KMS-11 (cell line): ENCODE measurements around the gene INSC.

Experiments used
- H2AFZ ChIP-seq: fragments of 200-600 bp; sonication (generic); 2 replicates; pipeline ENCODE4 v1.6.1; 2016; ENCODE audit warnings: antibody characterized with exemption, mixed run types, low read depth
- H3K27ac ChIP-seq: fragments of 200-600 bp; sonication (generic); 2 replicates; pipeline ENCODE4 v1.6.1; 2016; ENCODE audit warnings: mild to moderate bottlenecking, mixed run types
- H3K27me3 ChIP-seq: fragments of 200-600 bp; sonication (generic); 2 replicates; pipeline ENCODE4 v1.6.1; 2017; ENCODE audit warnings: mild to moderate bottlenecking, low read depth, mixed run types, moderate library complexity; ENCODE audit not compliant: insufficient read depth
- H3K36me3 ChIP-seq: fragments of 200-600 bp; sonication (generic); 2 replicates; pipeline ENCODE4 v1.6.1; 2017; ENCODE audit warnings: mild to moderate bottlenecking, mixed run types; ENCODE audit not compliant: insufficient read depth
- H3K4me1 ChIP-seq: fragments of 200-600 bp; sonication (generic); 2 replicates; pipeline ENCODE4 v1.6.1; 2016; ENCODE audit warnings: mild to moderate bottlenecking, low read depth, mixed run types; ENCODE audit not compliant: poor library complexity, severe bottlenecking
- H3K4me2 ChIP-seq: fragments of 200-600 bp; sonication (generic); 2 replicates; pipeline ENCODE4 v1.7.0; 2016; ENCODE audit warnings: mild to moderate bottlenecking, mixed run types
- H3K4me3 ChIP-seq: fragments of 200-600 bp; sonication (generic); IDR thresholded peaks from 2 replicates; pipeline ENCODE4 v1.6.1; 2017; ENCODE audit warnings: low read depth, low read length, mixed read lengths; ENCODE audit not compliant: insufficient read depth
- H3K79me2 ChIP-seq: fragments of 200-600 bp; sonication (generic); 2 replicates; pipeline ENCODE4 v1.6.1; 2016; ENCODE audit warnings: low read depth, mixed run types; ENCODE audit not compliant: insufficient read depth
- H3K9ac ChIP-seq: fragments of 200-600 bp; sonication (generic); 2 replicates; pipeline ENCODE4 v1.6.1; 2016; ENCODE audit warnings: mild to moderate bottlenecking, mixed run types
- H4K20me1 ChIP-seq: fragments of 200-600 bp; sonication (generic); 2 replicates; pipeline ENCODE4 v1.6.1; 2016; ENCODE audit warnings: mild to moderate bottlenecking, mixed run types; ENCODE audit not compliant: insufficient read depth
- CTCF ChIP-seq: fragments of 200-600 bp; sonication (generic); conservative IDR thresholded peaks from 2 replicates; pipeline ENCODE4 v1.6.1; 2017; ENCODE audit warnings: low read depth, mild to moderate bottlenecking, antibody characterized with exemption, low read length, moderate library complexity, mixed read lengths

INSC gene

GRCh38 chr11:15091625-15092024, 23.1 kb upstream of the INSC start:
- no peak overlapping the region for H3K9ac ChIP-seq
- no peak for TF ChIP-seq CTCF

GRCh38 chr11:15093432-15093831, 21.3 kb upstream of the INSC start:
- Histone ChIP-seq H3K9ac (no peak overlapping the region), H3K4me3 (no peak overlapping the region), H3K36me3 (no peaks in the 10 kb centered on the region), H4K20me1 (no peaks in the 10 kb centered on the region), H3K27ac (no peak overlapping the region), H3K4me1 (no peaks in the 10 kb centered on the region), H3K79me2 (no peaks in the 10 kb centered on the region), H2AFZ (no peak overlapping the region), H3K27me3 (no peaks in the 10 kb centered on the region), H3K4me2 (no peak overlapping the region)
- no peak for TF ChIP-seq CTCF

More at GRCh38 chr11:15091625-15092024, 23.1 kb upstream of the INSC start:
- Histone ChIP-seq H3K4me3 (no peak overlapping the region), H3K4me2 (no peak overlapping the region), H3K4me1 (no peaks in the 10 kb centered on the region), H3K27ac (no peak overlapping the region), H4K20me1 (no peaks in the 10 kb centered on the region), H2AFZ (no peak overlapping the region), H3K36me3 (no peaks in the 10 kb centered on the region), H3K27me3 (no peaks in the 10 kb centered on the region), H3K79me2 (no peaks in the 10 kb centered on the region)

- H3K36me3 ChIP-seq = no peaks in the 10 kb centered on the region
- H3K27me3 ChIP-seq = no peaks in the 10 kb centered on the region
- H4K20me1 ChIP-seq = no peaks in the 10 kb centered on the region
- no peak overlapping the region for H3K9ac ChIP-seq
- no peak overlapping the region for H3K27ac ChIP-seq
- H3K4me3 ChIP-seq = no peak overlapping the region
- no peak for TF ChIP-seq CTCF
- no peak overlapping the region for H3K4me2 ChIP-seq
- H3K4me1 ChIP-seq = no peaks in the 10 kb centered on the region
- no peak overlapping the region for H2AFZ ChIP-seq
- H3K79me2 ChIP-seq = no peaks in the 10 kb centered on the region
Observed at GRCh38 chr11:15095736-15096228, 18.9 kb upstream of the INSC start.

GRCh38 chr11:15097411-15097810, 17.3 kb upstream of the INSC start:
- no peak overlapping the region for H3K9ac ChIP-seq

More at GRCh38 chr11:15097411-15097810, 17.3 kb upstream of the INSC start:
- Histone ChIP-seq H3K4me3 (no peak overlapping the region), H3K79me2 (no peaks in the 10 kb centered on the region), H3K4me2 (no peak overlapping the region), H2AFZ (no peak overlapping the region), H3K27me3 (no peaks in the 10 kb centered on the region), H3K4me1 (no peaks in the 10 kb centered on the region), H3K36me3 (no peaks in the 10 kb centered on the region), H3K27ac (no peak overlapping the region), H4K20me1 (no peaks in the 10 kb centered on the region)
- TF ChIP-seq CTCF = no peak
